CD4-positive, CD25-positive, alpha-beta regulatory T cell (primary cell): ENCODE results near the gene ITGA4. TPM values are rescaled to one million over a fixed set of nuclear protein-coding genes. Genes with fewer than 3 reads are reported as not detected.
A peak's percentile ranks its signal among the peaks of the same experiment; 100 is the strongest.

ENCODE experiments used
- ATAC-seq, 2 donors: fragments of 150-1000 bp; cut with Tn5 transposase; one replicate each; pipeline ENCODE4 v1.10.0; 2021; ENCODE audit warnings: low read depth in 2 of 2, moderate number of reproducible peaks in 2 of 2, moderate library complexity in 1 of 2
- DNase-seq, 3 donors: peaks; one replicate each; pipeline versions ENCODE4 v3.0.0 to v3.0.0-alpha.2; 2012 to 2022; ENCODE audit warnings: mixed read lengths in 1 of 3
- H3K27ac ChIP-seq: one replicate; pipeline ENCODE4 v1.7.0; 2013; ENCODE audit warnings: mild to moderate bottlenecking, low read length; ENCODE audit not compliant: insufficient read depth, poor library complexity, severe bottlenecking
- H3K27me3 ChIP-seq: one replicate; pipeline ENCODE4 v1.7.0; 2013; ENCODE audit warnings: low read length; ENCODE audit not compliant: control insufficient read depth, insufficient read depth
- H3K36me3 ChIP-seq: one replicate; pipeline ENCODE4 v1.7.0; 2013; ENCODE audit warnings: mild to moderate bottlenecking, low read length, moderate library complexity; ENCODE audit not compliant: control insufficient read depth, insufficient read depth
- H3K4me1 ChIP-seq: 2 replicates; pipeline ENCODE4 v1.7.0; 2013; ENCODE audit warnings: mild to moderate bottlenecking, low read length; ENCODE audit not compliant: insufficient read depth, control insufficient read depth, poor library complexity, severe bottlenecking
- H3K4me3 ChIP-seq: one replicate; pipeline ENCODE4 v1.7.0; 2013; ENCODE audit warnings: low read depth, mild to moderate bottlenecking, low read length, moderate library complexity
- H3K9me3 ChIP-seq, 2 experiments: 1 replicate in 1 of 2; 2 replicates in 1 of 2; pipeline ENCODE4 v1.7.0; 2013; ENCODE audit warnings: low read length in 2 of 2, mild to moderate bottlenecking in 1 of 2, moderate library complexity in 1 of 2; ENCODE audit not compliant: control insufficient read depth in 2 of 2
- H3K27ac Mint-ChIP-seq, 3 donors: one replicate each; pipeline ENCODE4 v1.8.0; 2020 to 2022; ENCODE audit warnings: mild to moderate bottlenecking in 3 of 3, mixed read lengths in 3 of 3, moderate library complexity in 2 of 3
- H3K27me3 Mint-ChIP-seq: one replicate; pipeline ENCODE4 v1.8.0; 2022; ENCODE audit warnings: mild to moderate bottlenecking, mixed read lengths
- H3K36me3 Mint-ChIP-seq: one replicate; pipeline ENCODE4 v1.8.0; 2020; ENCODE audit warnings: mixed read lengths
- H3K4me1 Mint-ChIP-seq, 4 donors: one replicate each; pipeline ENCODE4 v1.8.0; 2020 to 2022; ENCODE audit warnings: mixed read lengths in 4 of 4, mild to moderate bottlenecking in 1 of 4
- H3K4me3 Mint-ChIP-seq, 4 donors: one replicate each; pipeline ENCODE4 v1.8.0; 2020 to 2022; ENCODE audit warnings: mild to moderate bottlenecking in 4 of 4, mixed read lengths in 4 of 4, moderate library complexity in 3 of 4
- H3K9me3 Mint-ChIP-seq, 7 donors: one replicate each; pipeline ENCODE4 v1.8.0; 2020 to 2022; ENCODE audit warnings: mixed read lengths in 7 of 7, mild to moderate bottlenecking in 3 of 7, moderate library complexity in 2 of 7
- polyA plus RNA-seq, 4 donors: library from polyadenylated mRNA; unstranded; fragments of 300-500 nt; fragmentation: Illumina TruSeq; gene quantifications; one replicate each; pipeline ENCODE4 v1.2.3, GENCODE V29; 2021
- total RNA-seq: library from RNA; stranded (reverse); gene quantifications from one replicate; pipeline ENCODE4 v1.2.3, GENCODE V29; 2022

The ITGA4 gene
- total and polyA plus RNA-seq, 5 donors from 2014 or later, result 18.8 to 86.0 (median 56.7) TPM

DNA sequence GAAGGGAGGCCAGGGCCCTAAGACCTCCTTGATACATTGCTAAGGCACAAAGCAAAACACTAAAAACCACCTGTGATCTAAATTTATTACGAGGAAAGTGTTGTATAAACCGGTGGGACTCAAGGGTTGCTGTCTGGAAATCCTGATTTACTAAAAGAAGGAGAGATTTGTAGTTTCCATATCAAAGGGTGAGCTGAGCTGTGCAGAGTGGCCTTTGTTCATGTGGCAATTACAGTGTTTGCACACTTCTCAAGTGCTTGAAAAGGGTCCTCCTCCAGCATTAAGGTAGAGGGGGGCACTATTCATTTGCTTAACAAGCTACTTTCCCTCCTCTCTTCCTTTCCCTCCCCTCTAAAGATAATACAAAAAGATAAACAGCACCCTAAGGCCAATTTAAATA is 30.5 kb upstream of the ITGA4 start:
- ATAC-seq (no peak), DNase-seq (no peak)
- Mint-ChIP-seq H3K36me3 (no peaks in the 10 kb centered on the region), H3K9me3 (peaks cover 0 to 1% (median 0%) of the 10 kb centered on the region in 7 donors), H3K4me3 (no peak overlapping the region), H3K4me1 (peaks cover 0 to 8% (median 3%) of the 10 kb centered on the region in 4 donors), H3K27ac (no peak overlapping the region), H3K27me3 (no peaks in the 10 kb centered on the region)
- H3K4me1 ChIP-seq, result no peaks in the 10 kb centered on the region
- no peaks in the 10 kb centered on the region for H3K36me3 ChIP-seq
- no peaks in the 10 kb centered on the region for H3K9me3 ChIP-seq
- no peak overlapping the region for H3K4me3 ChIP-seq
- H3K27me3 ChIP-seq, result no peaks in the 10 kb centered on the region
- no peak overlapping the region for H3K27ac ChIP-seq

DNA sequence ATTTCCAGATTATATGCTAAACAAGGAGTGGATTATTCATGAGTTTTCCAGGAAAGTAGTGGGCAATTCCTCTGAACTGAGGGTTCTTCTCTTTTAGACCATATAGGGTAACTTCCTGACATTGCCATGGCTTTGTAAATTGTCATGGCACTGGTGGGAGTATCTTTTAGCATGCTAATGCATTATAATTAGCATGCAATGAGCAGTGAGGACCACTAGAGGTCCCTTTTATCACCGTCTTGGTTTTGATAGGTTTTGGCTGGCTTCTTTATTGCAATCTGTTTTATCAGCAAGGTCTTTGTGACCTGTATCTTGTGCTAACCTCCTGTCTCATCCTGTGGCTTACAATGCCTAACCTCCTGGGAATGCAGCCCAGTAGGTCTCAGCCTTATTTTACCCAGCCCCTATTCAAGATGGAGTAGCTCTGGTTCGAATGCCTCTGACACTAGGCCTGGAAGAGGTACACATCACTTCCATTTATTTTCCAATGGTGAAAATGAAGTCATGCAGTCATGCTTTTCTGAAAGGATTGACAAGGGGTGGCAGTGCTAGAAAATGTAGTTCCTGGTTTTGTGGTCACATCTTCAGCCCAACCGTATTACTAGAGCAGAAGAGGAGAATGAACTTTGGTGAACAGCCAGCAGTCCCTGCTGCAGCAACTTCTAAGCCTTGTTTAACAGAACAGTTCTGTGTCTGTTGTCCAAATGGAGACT is 26.6 kb upstream of the ITGA4 start:
- Histone ChIP-seq H3K27ac (no peak overlapping the region), H3K36me3 (no peaks in the 10 kb centered on the region), H3K4me3 (no peak overlapping the region), H3K4me1 (no peaks in the 10 kb centered on the region), H3K27me3 (no peaks in the 10 kb centered on the region), H3K9me3 (no peaks in the 10 kb centered on the region)
- ATAC-seq, result peak in 1 of 2 donors; percentile 48
- H3K27me3 Mint-ChIP-seq, result peaks cover 6% of the 10 kb centered on the region
- DNase-seq, result peak in 2 of 3 donors; percentile 17 to 65
- no peak overlapping the region for H3K27ac Mint-ChIP-seq
- H3K9me3 Mint-ChIP-seq, result no peaks in the 10 kb centered on the region
- H3K4me3 Mint-ChIP-seq, result no peak overlapping the region
- peaks cover 5% of the 10 kb centered on the region for H3K36me3 Mint-ChIP-seq
- H3K4me1 Mint-ChIP-seq, result peaks cover 0 to 8% (median 2%) of the 10 kb centered on the region in 4 donors

DNA sequence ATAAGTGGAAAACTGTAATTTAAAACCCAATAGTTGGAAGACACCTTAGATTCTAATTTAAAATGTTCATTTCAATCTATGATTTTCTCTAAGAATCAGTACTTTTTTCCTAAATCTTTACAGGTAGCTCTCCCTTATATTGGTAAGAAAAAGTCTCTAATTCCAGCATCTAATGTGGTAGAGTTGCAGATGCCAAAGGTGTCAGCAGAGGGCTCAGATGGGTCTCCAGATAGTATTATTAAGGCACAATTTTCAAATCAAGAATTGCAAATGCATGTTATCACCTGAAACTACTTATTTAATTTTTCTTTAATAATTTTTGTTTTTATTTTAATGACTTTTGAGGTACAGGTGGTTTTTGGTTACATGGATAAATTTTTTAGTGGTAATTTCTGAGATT is 25.5 kb upstream of the ITGA4 start:
- Mint-ChIP-seq H3K9me3 (no peaks in the 10 kb centered on the region), H3K27me3 (peaks cover 6% of the 10 kb centered on the region), H3K4me1 (peaks cover 0 to 8% (median 2%) of the 10 kb centered on the region in 4 donors), H3K27ac (no peak overlapping the region), H3K4me3 (no peak overlapping the region), H3K36me3 (peaks cover 5% of the 10 kb centered on the region)
- ATAC-seq (no peak), DNase-seq (no peak)
- Histone ChIP-seq H3K27me3 (no peaks in the 10 kb centered on the region), H3K27ac (no peak overlapping the region), H3K4me3 (no peak overlapping the region), H3K36me3 (no peaks in the 10 kb centered on the region), H3K9me3 (no peaks in the 10 kb centered on the region), H3K4me1 (no peaks in the 10 kb centered on the region)

DNA sequence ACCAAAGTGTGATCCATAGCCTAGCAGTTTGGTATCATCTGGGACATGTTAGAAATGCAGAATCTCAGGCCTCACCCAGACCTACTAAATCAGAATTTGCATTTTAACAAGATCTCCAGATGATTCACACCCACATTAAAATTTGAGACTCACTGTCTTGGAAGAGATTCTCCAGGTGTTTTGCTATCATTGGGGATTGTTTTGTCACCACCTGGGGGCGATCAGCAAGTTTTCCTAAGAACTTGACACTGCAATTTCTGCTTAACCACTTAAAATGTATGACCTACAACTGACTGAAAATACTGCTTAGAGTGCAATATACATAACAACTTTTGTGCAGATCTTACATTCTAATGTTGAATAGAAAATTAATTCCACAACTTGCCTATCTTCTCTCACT is 18.9 kb upstream of the ITGA4 start:
- peak overlapping the region in 1 of 3 donors; percentile 60 for H3K27ac Mint-ChIP-seq
- no peaks in the 10 kb centered on the region for H3K9me3 ChIP-seq
- no peaks in the 10 kb centered on the region for H3K4me1 ChIP-seq
- H3K27ac ChIP-seq, result no peak overlapping the region
- H3K9me3 Mint-ChIP-seq, result no peaks in the 10 kb centered on the region
- DNase-seq (peak in 1 of 3 donors; percentile 52), ATAC-seq (no peak)
- no peaks in the 10 kb centered on the region for H3K27me3 ChIP-seq
- H3K36me3 ChIP-seq, result no peaks in the 10 kb centered on the region
- peaks cover 0 to 8% (median 0%) of the 10 kb centered on the region in 4 donors for H3K4me1 Mint-ChIP-seq
- peaks cover 6% of the 10 kb centered on the region for H3K27me3 Mint-ChIP-seq
- peaks cover 5% of the 10 kb centered on the region for H3K36me3 Mint-ChIP-seq
- no peak overlapping the region for H3K4me3 ChIP-seq
- no peak overlapping the region for H3K4me3 Mint-ChIP-seq

DNA sequence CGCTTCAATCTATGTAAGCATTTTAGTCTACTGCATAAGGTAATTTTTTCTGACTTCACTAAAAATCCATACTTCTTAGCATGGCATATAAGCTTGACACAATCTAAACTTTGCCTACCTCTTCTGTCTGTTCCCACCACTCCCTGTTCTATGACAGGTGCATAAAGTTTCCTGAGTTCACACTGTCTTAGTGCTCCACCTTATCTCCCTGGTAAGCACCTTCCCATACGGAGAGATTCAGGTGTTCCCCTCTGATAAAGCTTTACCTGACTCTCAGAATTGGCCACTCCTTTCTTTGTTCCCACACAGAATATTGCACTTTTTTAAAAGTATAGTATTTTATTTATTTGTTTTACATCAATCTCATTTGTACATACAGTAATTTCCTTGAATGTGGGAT is 16.8 kb upstream of the ITGA4 start:
- no peak overlapping the region for H3K4me3 ChIP-seq
- H3K4me1 ChIP-seq, result no peaks in the 10 kb centered on the region
- Mint-ChIP-seq H3K27me3 (peaks cover 5% of the 10 kb centered on the region), H3K4me1 (peaks cover 0 to 12% (median 3%) of the 10 kb centered on the region in 4 donors), H3K36me3 (no peaks in the 10 kb centered on the region), H3K4me3 (no peak overlapping the region), H3K27ac (no peak overlapping the region), H3K9me3 (no peaks in the 10 kb centered on the region)
- ATAC-seq (no peak), DNase-seq (no peak)
- no peaks in the 10 kb centered on the region for H3K27me3 ChIP-seq
- no peak overlapping the region for H3K27ac ChIP-seq
- no peaks in the 10 kb centered on the region for H3K36me3 ChIP-seq
- no peaks in the 10 kb centered on the region for H3K9me3 ChIP-seq

DNA sequence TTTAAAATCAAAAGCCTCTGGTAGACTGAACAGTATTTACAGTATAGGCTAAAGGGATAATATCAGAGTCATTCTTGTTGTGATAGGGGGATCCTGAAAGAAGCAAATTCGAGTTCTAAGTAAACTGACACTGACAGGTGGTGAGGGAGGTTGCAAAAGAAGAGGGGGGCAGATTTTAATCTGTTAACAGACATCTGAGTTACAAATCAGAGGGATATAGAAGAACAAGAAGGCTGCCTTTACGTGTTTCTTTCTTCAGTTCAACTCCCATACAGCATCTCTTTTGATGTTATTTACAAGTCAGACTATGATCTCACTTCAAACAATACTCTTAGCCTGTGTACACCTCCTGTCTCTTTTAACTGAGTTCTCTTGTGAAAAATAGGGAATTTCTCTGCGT is 16.3 kb upstream of the ITGA4 start:
- Histone ChIP-seq H3K36me3 (no peaks in the 10 kb centered on the region), H3K4me1 (no peaks in the 10 kb centered on the region), H3K4me3 (no peak overlapping the region), H3K9me3 (no peaks in the 10 kb centered on the region), H3K27ac (no peak overlapping the region), H3K27me3 (no peaks in the 10 kb centered on the region)
- peaks cover 0 to 12% (median 3%) of the 10 kb centered on the region in 4 donors for H3K4me1 Mint-ChIP-seq
- H3K4me3 Mint-ChIP-seq, result no peak overlapping the region
- peaks cover 6% of the 10 kb centered on the region for H3K27me3 Mint-ChIP-seq
- no peaks in the 10 kb centered on the region for H3K9me3 Mint-ChIP-seq
- ATAC-seq, result no peak
- H3K36me3 Mint-ChIP-seq, result no peaks in the 10 kb centered on the region
- no peak for DNase-seq
- no peak overlapping the region for H3K27ac Mint-ChIP-seq

DNA sequence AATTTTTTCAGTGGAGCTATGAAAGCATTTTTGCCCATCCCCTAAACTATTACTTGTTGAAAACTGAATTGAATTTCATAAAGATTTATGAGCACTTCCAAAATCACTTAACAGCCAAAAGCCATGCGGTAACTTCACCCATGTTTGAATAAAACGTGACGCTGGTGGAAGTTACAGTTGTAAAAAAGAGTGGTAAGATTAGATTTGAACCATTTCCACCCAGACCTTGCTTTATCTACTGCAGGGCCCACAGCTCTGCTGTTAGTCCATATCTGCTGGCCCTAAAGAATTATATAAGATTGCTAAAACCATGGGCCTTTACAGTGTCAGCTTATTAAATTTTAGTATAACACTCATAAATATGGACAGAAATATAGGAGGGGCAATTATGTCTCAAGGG is 15.5 kb upstream of the ITGA4 start:
- no peaks in the 10 kb centered on the region for H3K9me3 ChIP-seq
- Mint-ChIP-seq H3K9me3 (no peaks in the 10 kb centered on the region), H3K4me3 (no peak overlapping the region), H3K36me3 (no peaks in the 10 kb centered on the region), H3K27me3 (peaks cover 6% of the 10 kb centered on the region), H3K27ac (no peak overlapping the region), H3K4me1 (peaks cover 0 to 12% (median 3%) of the 10 kb centered on the region in 4 donors)
- no peak overlapping the region for H3K27ac ChIP-seq
- no peak for ATAC-seq
- no peaks in the 10 kb centered on the region for H3K27me3 ChIP-seq
- no peak overlapping the region for H3K4me3 ChIP-seq
- no peaks in the 10 kb centered on the region for H3K36me3 ChIP-seq
- DNase-seq, result no peak
- no peaks in the 10 kb centered on the region for H3K4me1 ChIP-seq

DNA sequence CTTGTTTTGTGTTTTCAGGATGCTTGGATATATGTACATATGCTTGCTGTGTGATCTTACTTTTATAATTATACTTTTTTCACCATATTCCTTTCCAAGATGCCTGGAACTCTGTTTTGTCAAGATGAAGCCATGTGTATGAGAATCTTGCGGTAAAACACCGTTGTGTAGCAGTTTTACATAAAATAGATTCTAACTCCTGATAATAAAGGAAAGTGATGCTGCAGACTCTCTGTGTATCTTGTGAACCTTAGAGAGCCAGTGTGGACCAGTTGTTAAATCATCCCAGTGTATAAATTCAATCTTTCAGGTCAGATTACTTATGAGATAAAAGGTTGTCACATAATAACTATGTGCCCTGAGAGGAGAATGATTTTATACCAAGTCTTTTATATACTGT is 12.5 kb upstream of the ITGA4 start:
- Mint-ChIP-seq H3K4me1 (peaks cover 0 to 17% (median 8%) of the 10 kb centered on the region in 4 donors), H3K4me3 (no peak overlapping the region), H3K36me3 (no peaks in the 10 kb centered on the region), H3K27ac (no peak overlapping the region), H3K27me3 (peaks cover 6% of the 10 kb centered on the region), H3K9me3 (peaks cover 0 to 2% (median 0%) of the 10 kb centered on the region in 7 donors)
- Histone ChIP-seq H3K4me1 (no peaks in the 10 kb centered on the region), H3K4me3 (no peak overlapping the region), H3K27me3 (no peaks in the 10 kb centered on the region), H3K9me3 (no peaks in the 10 kb centered on the region), H3K36me3 (no peaks in the 10 kb centered on the region), H3K27ac (no peak overlapping the region)
- ATAC-seq (no peak), DNase-seq (no peak)
